ENCODE results near the gene VEZT.
"Not testable (repeated sequence)": the region's sequence is repeated elsewhere in the genome, so short reads cannot be mapped to it uniquely, and the experiment has no call there.

VEZT gene

GRCh38 chr12:95229636-95230035, 12.0 kb downstream of the VEZT start:
- H3K4me1 ChIP-seq = peaks cover 0 to 70% (median 9%) of the 10 kb centered on the region in 4 donors

GRCh38 chr12:95230313-95230712, 12.7 kb downstream of the VEZT start:
- no peak for DNase-seq
- Histone ChIP-seq H3K4me1 (peaks cover 0 to 63% (median 9%) of the 10 kb centered on the region in 4 donors), H3K27me3 (no peaks in the 10 kb centered on the region), H3K27ac (peak overlapping the region in 1 of 2 donors; percentile 36), H3K4me3 (no peak overlapping the region), H3K36me3 (peaks cover 0 to 5% (median 3%) of the 10 kb centered on the region in 3 donors), H3K9me3 (no peaks in the 10 kb centered on the region)
- no peak for TF ChIP-seq CTCF (IDR thresholded peaks at IDR 0.05)
- intact Hi-C loops (cut with DNase I; ENCODE audit: low total_unique reads) = no loop called here

More at GRCh38 chr12:95229636-95230035, 12.0 kb downstream of the VEZT start:
- Histone ChIP-seq H3K27ac (peak overlapping the region in 1 of 2 donors; percentile 36), H3K9me3 (no peaks in the 10 kb centered on the region), H3K4me3 (no peak overlapping the region), H3K27me3 (no peaks in the 10 kb centered on the region), H3K36me3 (peaks cover 0 to 10% (median 9%) of the 10 kb centered on the region in 3 donors)
- no peak for DNase-seq
- intact Hi-C loops (cut with DNase I; ENCODE audit: low total_unique reads) = no loop called here
- TF ChIP-seq CTCF (IDR thresholded peaks at IDR 0.05) = no peak

GRCh38 chr12:95231190-95231589, 13.6 kb downstream of the VEZT start:
- DNase-seq = no peak
- Histone ChIP-seq H3K36me3 (peaks cover 0 to 4% (median 0%) of the 10 kb centered on the region in 3 donors), H3K27ac (no peak overlapping the region), H3K9me3 (no peaks in the 10 kb centered on the region), H3K4me1 (peaks cover 0 to 54% (median 8%) of the 10 kb centered on the region in 4 donors), H3K27me3 (no peaks in the 10 kb centered on the region), H3K4me3 (no peak overlapping the region)
- intact Hi-C loops (cut with DNase I; ENCODE audit: low total_unique reads) = no loop called here
- no peak for TF ChIP-seq CTCF (IDR thresholded peaks at IDR 0.05)

GRCh38 chr12:95234187-95234586, 16.6 kb downstream of the VEZT start:
- H3K4me1 ChIP-seq = peaks cover 0 to 52% (median 8%) of the 10 kb centered on the region in 4 donors
- H3K27ac ChIP-seq; intact Hi-C loops (cut with DNase I; ENCODE audit: low total_unique reads); H3K27me3 ChIP-seq; H3K9me3 ChIP-seq; H3K4me3 ChIP-seq; H3K36me3 ChIP-seq; DNase-seq: not testable (repeated sequence)

GRCh38 chr12:95235621-95236020, 18.0 kb downstream of the VEZT start:
- H3K4me1 ChIP-seq = peaks cover 0 to 52% (median 12%) of the 10 kb centered on the region in 4 donors
- H3K27ac ChIP-seq = not testable (repeated sequence)

GRCh38 chr12:95237315-95237714, 19.7 kb downstream of the VEZT start:
- intact Hi-C loops (cut with DNase I; ENCODE audit: low total_unique reads) = no loop called here
- no peak for TF ChIP-seq CTCF (IDR thresholded peaks at IDR 0.05)
- H3K27me3 ChIP-seq = no peaks in the 10 kb centered on the region
- no peaks in the 10 kb centered on the region for H3K9me3 ChIP-seq
- H3K4me3 ChIP-seq = no peak overlapping the region
- H3K4me1 ChIP-seq = peaks cover 0 to 56% (median 16%) of the 10 kb centered on the region in 4 donors
- no peak overlapping the region for H3K27ac ChIP-seq
- no peak for DNase-seq
- H3K36me3 ChIP-seq = peaks cover 0 to 6% (median 1%) of the 10 kb centered on the region in 3 donors

More at GRCh38 chr12:95235621-95236020, 18.0 kb downstream of the VEZT start:
- H3K27me3 ChIP-seq; H3K36me3 ChIP-seq; H3K4me3 ChIP-seq; DNase-seq; intact Hi-C loops (cut with DNase I; ENCODE audit: low total_unique reads); H3K9me3 ChIP-seq: not testable (repeated sequence)

- H3K36me3 ChIP-seq = peaks cover 0 to 9% (median 5%) of the 10 kb centered on the region in 3 donors
- H3K27me3 ChIP-seq = no peaks in the 10 kb centered on the region
- no peak for TF ChIP-seq CTCF (IDR thresholded peaks at IDR 0.05)
- H3K27ac ChIP-seq = no peak overlapping the region
- no peak overlapping the region for H3K4me3 ChIP-seq
- peaks cover 0 to 56% (median 16%) of the 10 kb centered on the region in 4 donors for H3K4me1 ChIP-seq
- H3K9me3 ChIP-seq = no peaks in the 10 kb centered on the region
- intact Hi-C loops (cut with DNase I; ENCODE audit: low total_unique reads) = no loop called here
- DNase-seq = no peak
These were observed 20.5 kb downstream of the VEZT start for GRCh38 chr12:95238150-95238549.

Data from tibial artery (tissue), 4 donors.